SU-DHL-6 (cell line): ENCODE results near the gene LRRC7.

ENCODE experiments used
- CTCF ChIP-seq: fragments of 200-600 bp; sonication (generic); IDR thresholded peaks from one replicate; pipeline ENCODE4 v1.5.1; 2017; ENCODE audit warnings: antibody characterized with exemption, mild to moderate bottlenecking, low read length, moderate library complexity; ENCODE audit not compliant: insufficient read depth, poor library complexity, severe bottlenecking
- EZH2phosphoT487 ChIP-seq: fragments of 200-600 bp; sonication (generic), shearing (Covaris generic); conservative IDR thresholded peaks from 2 replicates; pipeline ENCODE4 v1.6.1; 2018; ENCODE audit warnings: mild to moderate bottlenecking, antibody characterized with exemption, low read length, moderate library complexity, mixed read lengths

- no peak for TF ChIP-seq CTCF
- TF ChIP-seq EZH2phosphoT487, result no peak
Measured at GRCh38 chr1:69540052-69540451, 27.7 kb upstream of the LRRC7 start.
